ENCODE results near the gene MS4A5. TPM values are rescaled to one million over a fixed set of nuclear protein-coding genes. Genes with fewer than 3 reads are reported as not detected.

Gene MS4A5
- not detected in 2 replicates for total RNA-seq

- DNase-seq (ENCODE audit: low read depth) = no peak
- FAIRE-seq = no peak
- no peaks in the 10 kb centered on the region for H3K36me3 ChIP-seq (ENCODE audit: control insufficient read depth, insufficient read depth, low read length)
- no peak within 1 kb of the TSS for H3K4me3 ChIP-seq (ENCODE audit: low read depth, low read length)
- no peaks in the 10 kb centered on the region for H3K27me3 ChIP-seq (ENCODE audit: control insufficient read depth, insufficient read depth, low read length)
- TF ChIP-seq CTCF (IDR thresholded peaks at IDR 0.05; ENCODE audit: insufficient read depth, low read length, severe bottlenecking) = no peak
These were observed at the start of gene MS4A5 for GRCh38 chr11:60429272-60429671. TSS of gene MS4A5 (plus strand) at chr11:60429572. CDS start at chr11:60429675, 103 bp downstream.

GRCh38 chr11:60389279-60389910, 40.0 kb upstream of the MS4A5 start:
- DNase-seq (ENCODE audit: low read depth) (no peak), FAIRE-seq (no peak)
- Histone ChIP-seq H3K36me3 (ENCODE audit: control insufficient read depth, insufficient read depth, low read length) (no peaks in the 10 kb centered on the region), H3K27me3 (ENCODE audit: control insufficient read depth, insufficient read depth, low read length) (no peaks in the 10 kb centered on the region), H3K4me3 (ENCODE audit: low read depth, low read length) (no peak overlapping the region)
- TF ChIP-seq CTCF (IDR thresholded peaks at IDR 0.05; ENCODE audit: insufficient read depth, low read length, severe bottlenecking) = no peak

GRCh38 chr11:60390419-60390818, 39.0 kb upstream of the MS4A5 start:
- Histone ChIP-seq H3K4me3 (ENCODE audit: low read depth, low read length) (no peak overlapping the region), H3K27me3 (ENCODE audit: control insufficient read depth, insufficient read depth, low read length) (no peaks in the 10 kb centered on the region), H3K36me3 (ENCODE audit: control insufficient read depth, insufficient read depth, low read length) (no peaks in the 10 kb centered on the region)
- TF ChIP-seq CTCF (IDR thresholded peaks at IDR 0.05; ENCODE audit: insufficient read depth, low read length, severe bottlenecking) = no peak
- no peak for DNase-seq (ENCODE audit: low read depth)
- no peak for FAIRE-seq

- no peak for DNase-seq (ENCODE audit: low read depth)
- FAIRE-seq = no peak
- Histone ChIP-seq H3K27me3 (ENCODE audit: control insufficient read depth, insufficient read depth, low read length) (no peaks in the 10 kb centered on the region), H3K36me3 (ENCODE audit: control insufficient read depth, insufficient read depth, low read length) (no peaks in the 10 kb centered on the region), H3K4me3 (ENCODE audit: low read depth, low read length) (no peak overlapping the region)
- TF ChIP-seq CTCF (IDR thresholded peaks at IDR 0.05; ENCODE audit: insufficient read depth, low read length, severe bottlenecking) = no peak
These were observed 37.0 kb upstream of the MS4A5 start for GRCh38 chr11:60392361-60392760.

GRCh38 chr11:60393016-60393415, 36.4 kb upstream of the MS4A5 start:
- TF ChIP-seq CTCF (IDR thresholded peaks at IDR 0.05; ENCODE audit: insufficient read depth, low read length, severe bottlenecking) = no peak
- DNase-seq (ENCODE audit: low read depth) (no peak), FAIRE-seq (no peak)
- no peaks in the 10 kb centered on the region for H3K36me3 ChIP-seq (ENCODE audit: control insufficient read depth, insufficient read depth, low read length)
- H3K27me3 ChIP-seq (ENCODE audit: control insufficient read depth, insufficient read depth, low read length) = no peaks in the 10 kb centered on the region
- H3K4me3 ChIP-seq (ENCODE audit: low read depth, low read length) = no peak overlapping the region

Data from bronchial epithelial cell (primary cell).